Activated effector memory CD4-positive, alpha-beta T cell treated with Interleukin-2 at 50 U/mL for 16 hours (primary cell): ENCODE measurements around the gene USP47.

ENCODE experiments used
- DNase-seq: peaks from one replicate; pipeline ENCODE4 v3.0.0-alpha.2; 2020

The USP47 gene

DNA sequence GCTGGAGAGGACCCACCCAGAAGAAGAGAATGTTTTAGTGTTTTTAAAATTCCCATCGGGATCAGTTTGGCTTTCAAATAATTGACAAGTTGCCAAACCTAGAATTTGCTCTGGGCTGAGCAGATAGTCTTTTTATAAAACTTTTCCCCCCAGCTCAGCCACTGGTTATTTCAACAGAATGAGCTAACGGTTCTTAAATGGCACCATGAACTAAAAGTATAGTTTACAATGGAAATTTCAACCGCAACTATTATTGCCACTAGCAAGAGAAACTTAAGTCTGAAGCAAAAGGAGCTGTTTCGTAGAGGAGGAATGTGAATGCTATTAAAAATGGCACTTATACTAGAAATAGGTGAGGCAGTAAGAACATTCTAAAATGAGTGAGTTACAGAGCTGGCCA, 163.3 kb downstream of the USP47 start:
- no peak for DNase-seq

DNA sequence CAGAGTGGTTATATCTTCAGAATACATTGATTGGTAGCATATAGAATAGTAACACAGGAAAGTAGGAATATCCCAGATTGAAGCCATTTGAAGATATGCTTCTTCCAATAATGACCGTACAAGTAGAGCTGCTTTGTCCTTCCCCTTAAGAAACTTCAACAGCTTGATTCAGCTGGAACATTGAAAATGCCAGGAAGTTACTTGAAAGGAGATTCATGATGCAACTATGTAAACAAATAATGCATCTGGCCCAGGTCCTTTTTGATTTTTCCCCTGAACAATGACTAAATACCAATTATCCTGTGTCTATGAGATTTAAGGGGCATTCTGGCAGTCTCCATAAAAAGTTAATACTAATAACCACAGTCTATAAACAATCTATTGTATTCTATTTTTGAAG, 163.7 kb downstream of the USP47 start:
- DNase-seq, result no peak

DNA sequence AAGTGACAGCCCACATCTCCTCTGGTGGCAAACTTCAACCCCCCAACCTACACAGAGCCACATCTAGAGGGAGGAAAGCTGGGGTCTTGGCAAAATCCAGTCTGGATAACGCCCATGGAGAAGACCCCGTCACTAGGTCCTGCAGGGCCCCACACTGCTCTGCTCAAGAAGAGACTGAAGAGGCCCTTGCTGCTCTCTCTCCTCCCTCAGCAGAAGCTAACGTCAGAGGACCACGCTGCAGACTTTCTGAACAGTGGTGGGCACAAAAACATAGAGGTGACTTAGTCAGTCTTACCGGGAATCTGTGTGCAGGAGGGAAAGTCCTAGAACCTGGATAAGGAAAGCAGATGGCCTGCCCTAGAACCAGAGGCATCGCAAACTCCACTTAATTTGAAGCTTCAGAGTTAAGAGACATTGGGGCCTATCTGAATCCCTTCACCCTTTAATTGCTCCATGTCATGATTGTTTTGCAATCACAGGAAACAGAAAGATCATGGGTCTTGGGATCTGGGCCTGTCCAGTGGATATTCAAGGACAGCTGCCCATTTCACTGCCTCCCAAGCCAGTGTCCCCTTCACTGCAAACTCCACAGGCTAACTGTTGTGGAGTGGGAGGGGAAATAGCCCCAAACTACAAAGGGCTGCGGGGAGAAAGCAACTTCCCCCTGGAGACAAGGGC, 164.9 kb downstream of the USP47 start:
- no peak for DNase-seq

DNA sequence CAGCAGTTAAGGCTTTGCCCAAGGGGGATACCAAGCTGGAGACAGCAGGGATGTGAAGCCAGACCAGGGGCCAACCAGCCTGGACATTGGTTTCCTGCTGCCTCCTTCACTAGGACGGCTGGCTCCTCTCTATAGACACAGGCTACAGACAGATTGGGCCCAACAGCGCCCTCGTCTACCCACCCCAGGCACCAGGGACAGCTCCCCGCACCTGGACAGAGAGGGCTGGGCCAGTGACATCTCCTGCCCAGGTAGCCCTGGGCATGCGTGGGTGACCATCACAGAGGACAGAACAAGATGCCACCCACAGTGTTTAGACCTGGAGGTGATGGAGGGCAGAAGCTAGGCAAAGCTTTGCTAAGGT, 165.4 kb downstream of the USP47 start:
- no peak for DNase-seq

DNA sequence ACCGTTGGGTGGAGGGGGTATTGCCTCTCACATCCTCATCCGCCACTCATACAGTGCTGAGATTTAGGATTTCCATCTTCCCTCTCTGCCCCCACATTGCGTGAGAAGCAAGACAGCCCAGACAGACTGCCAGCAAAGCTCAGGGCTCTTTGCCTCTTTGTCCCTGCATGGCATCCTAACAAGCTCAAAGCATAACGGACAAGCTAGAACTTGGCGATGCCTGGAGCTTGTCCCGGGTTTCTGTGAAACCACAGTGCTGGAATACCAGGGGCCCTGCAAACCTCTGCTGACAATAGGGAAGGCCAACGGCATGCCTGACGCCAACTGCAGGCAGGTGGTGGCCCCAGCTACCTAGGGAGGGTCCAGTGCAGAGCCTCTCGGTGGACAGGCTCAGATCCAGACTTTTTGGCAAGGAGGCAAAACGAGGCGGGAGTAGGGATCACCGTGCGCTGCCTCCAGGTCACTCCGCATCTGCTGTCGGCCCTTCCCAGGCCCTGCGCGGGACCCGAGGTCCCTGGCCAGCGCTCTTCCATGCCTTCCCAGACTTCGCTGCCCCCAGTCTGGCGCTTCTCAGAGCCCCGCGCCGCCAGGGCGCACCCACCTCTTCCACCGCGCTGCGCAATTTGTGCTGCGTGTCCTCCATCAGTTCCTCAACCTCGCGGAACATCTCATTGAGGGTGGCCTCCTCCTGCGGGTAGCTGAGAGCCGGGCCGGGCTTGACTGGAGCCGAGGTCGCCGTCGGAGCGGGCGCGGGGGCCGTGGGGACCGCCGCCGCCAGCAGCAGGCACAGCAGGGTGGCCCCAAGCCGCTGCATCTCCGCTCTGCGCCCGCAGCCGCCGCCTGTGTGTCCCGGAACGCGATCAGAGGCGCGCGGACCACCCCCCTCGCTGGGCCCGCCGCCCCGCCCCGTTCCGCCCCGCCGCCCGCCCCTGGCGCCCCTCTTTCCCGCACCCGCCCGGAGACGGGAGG, 166.3 kb downstream of the USP47 start, which contains the start of gene DKK3:
TSS of gene DKK3 (minus strand) at position 858 of the 969 bp plus-strand sequence. CDS start at position 814, 44 bp downstream.
- no peak for DNase-seq
